ENCODE data around the gene BCL2L12. TPM values are rescaled to one million over a fixed set of nuclear protein-coding genes. Genes with fewer than 3 reads are reported as not detected.
A peak's percentile ranks its signal among the peaks of the same experiment; 100 is the strongest.

Gene BCL2L12
- total and polyA plus RNA-seq, 2 of the 13 experiments (the other 11 are each of a cell fraction or from before 2014, with no cell fraction given), result 26.8 to 40.8 TPM

- TF ChIP-seq ATF3 (CRISPR knock-in tag; IDR thresholded peaks at IDR 0.05), result peak; percentile 65; the same call in 1 of the 2 replicates
- 0 out of 2 replicates have a peak, but pooled peaks have one; percentile 19 for TF ChIP-seq ZBTB38 (CRISPR knock-in tag; IDR thresholded peaks at IDR 0.05)
- peak; percentile 68 for TF ChIP-seq CEBPG (CRISPR knock-in tag; IDR thresholded peaks at IDR 0.05)
- peak; percentile 79; the same call in 1 of the 2 replicates for TF ChIP-seq POLR2AphosphoS2 (IDR thresholded peaks at IDR 0.05; ENCODE audit: low read depth, low read length)
- TF ChIP-seq IRF9 (CRISPR knock-in tag; IDR thresholded peaks at IDR 0.05; ENCODE audit: borderline replicate concordance), result peak; percentile 44; the same call in 1 of the 2 replicates
- TF ChIP-seq REXO4 (CRISPR knock-in tag; IDR thresholded peaks at IDR 0.05; ENCODE audit: borderline replicate concordance), result no peak
- no peak for TF ChIP-seq ZNF10 (CRISPR knock-in tag; IDR thresholded peaks at IDR 0.05; ENCODE audit: borderline replicate concordance, low read depth)
- TF ChIP-seq HBP1 (CRISPR knock-in tag; IDR thresholded peaks at IDR 0.05; ENCODE audit: low read depth), result 0 out of 2 replicates have a peak, but pooled peaks have one; percentile 73
- TF ChIP-seq CEBPZ (IDR thresholded peaks at IDR 0.05; ENCODE audit: low read length), result no peak
- TF ChIP-seq CENPX (CRISPR knock-in tag; IDR thresholded peaks at IDR 0.05), result no peak
- no peak for TF ChIP-seq BATF2 (CRISPR knock-in tag; IDR thresholded peaks at IDR 0.05)
- no peak for TF ChIP-seq ZNF281 (CRISPR knock-in tag; IDR thresholded peaks at IDR 0.05; ENCODE audit: borderline replicate concordance)
- no peak for TF ChIP-seq BHLHE40 (IDR thresholded peaks at IDR 0.05; ENCODE audit: low read length)
- TF ChIP-seq SNAI1 (CRISPR knock-in tag; IDR thresholded peaks at IDR 0.05; ENCODE audit: borderline replicate concordance), result no peak
- TF ChIP-seq ZNF781 (CRISPR knock-in tag; IDR thresholded peaks at IDR 0.05; ENCODE audit: borderline replicate concordance, not compliant biosample characterization), result no peak
- no peak for TF ChIP-seq MTF2 (CRISPR knock-in tag; IDR thresholded peaks at IDR 0.05; ENCODE audit: borderline replicate concordance)
- no peak for TF ChIP-seq ZNF782 (CRISPR knock-in tag; IDR thresholded peaks at IDR 0.05; ENCODE audit: borderline replicate concordance)
- no peak; the same call in 1 of the 2 replicates for TF ChIP-seq SIN3B (IDR thresholded peaks at IDR 0.05; ENCODE audit: low read length)
Measured at GRCh38 chr19:49641688-49642491, 23.8 kb upstream of the BCL2L12 start, which contains the start of gene SCAF1 (continued).

Data from HepG2 (cell line).